Measurements from ENCODE around the gene ACP3. TPM values are rescaled to one million over a fixed set of nuclear protein-coding genes. Genes with fewer than 3 reads are reported as not detected.
"Not testable (repeated sequence)": the region's sequence is repeated elsewhere in the genome, so short reads cannot be mapped to it uniquely, and the experiment has no call there.

ACP3 gene
- total RNA-seq, 1 donor from 2014 or later, result 5.0 TPM

- no peak for DNase-seq (ENCODE audit: low spot score)
These were observed 43.5 kb downstream of the ACP3 start for GRCh38 chr3:132360717-132361116.

DNA sequence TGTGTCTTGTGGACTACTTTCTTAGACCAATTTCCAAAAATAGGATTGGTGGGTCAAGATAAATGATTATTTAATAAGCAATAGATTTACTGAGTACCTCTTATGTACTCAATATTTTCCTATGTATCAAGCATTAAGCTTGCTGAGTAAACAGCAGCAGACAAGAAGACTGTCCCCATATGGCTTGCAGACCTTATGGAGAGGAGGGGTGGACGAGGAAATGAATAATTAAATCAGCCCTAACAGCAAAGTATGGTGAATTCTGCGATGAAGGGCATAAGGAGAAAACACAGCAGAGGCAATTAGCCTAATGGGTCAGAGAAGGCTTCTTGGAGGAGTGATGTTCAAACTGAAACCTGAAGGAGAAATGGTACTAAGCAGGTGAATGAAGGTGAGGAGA lies 45.1 kb downstream of the ACP3 start:
- DNase-seq (ENCODE audit: low spot score), result no peak

DNA sequence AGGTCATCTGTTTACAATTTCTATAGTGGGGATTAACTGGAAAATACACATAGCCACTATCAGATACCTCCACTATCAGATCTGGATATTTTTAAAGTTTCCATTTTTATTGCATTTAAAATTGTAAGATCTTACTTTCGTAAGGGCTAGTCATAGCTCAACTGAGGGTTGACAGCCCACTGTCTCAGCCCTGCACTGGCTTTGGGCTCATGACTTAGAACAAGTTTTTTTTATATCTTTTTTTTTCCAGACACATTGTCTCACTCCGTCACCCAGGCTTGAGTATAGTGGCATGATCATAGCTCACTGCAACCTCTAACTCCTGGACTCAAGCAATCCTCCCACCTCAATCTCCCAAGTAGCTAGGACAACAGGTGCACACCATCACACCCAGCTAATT lies 51.3 kb downstream of the ACP3 start:
- no peak for DNase-seq (ENCODE audit: low spot score)

DNA sequence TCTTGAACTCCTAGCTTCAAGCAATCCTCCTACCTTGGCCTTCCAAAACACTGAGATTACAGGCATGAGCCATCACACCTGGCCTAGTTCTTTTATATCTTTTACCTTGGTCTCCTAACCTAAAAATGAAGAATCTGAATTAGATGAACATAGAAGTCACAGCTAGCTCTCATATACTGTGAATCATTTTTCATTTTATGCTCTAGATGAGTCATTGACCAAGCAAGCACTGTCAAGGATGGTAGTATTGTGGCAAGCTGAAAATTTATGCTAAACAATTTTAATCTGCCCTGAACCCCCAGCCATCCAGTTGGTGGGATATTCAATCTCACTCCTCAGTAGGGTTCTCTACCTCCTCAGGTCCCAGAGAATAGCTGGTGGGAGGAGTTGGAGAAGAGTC lies 51.8 kb downstream of the ACP3 start:
- DNase-seq (ENCODE audit: low spot score), result no peak

- not testable (repeated sequence) for DNase-seq (ENCODE audit: low spot score)
These were observed 59.7 kb downstream of the ACP3 start for GRCh38 chr3:132376945-132377354.

- no peak for DNase-seq (ENCODE audit: low spot score)
These were observed 61.0 kb downstream of the ACP3 start for GRCh38 chr3:132378048-132378762.

GRCh38 chr3:132378846-132379245 lies 61.6 kb downstream of the ACP3 start:
- no peak for DNase-seq (ENCODE audit: low spot score)

DNA sequence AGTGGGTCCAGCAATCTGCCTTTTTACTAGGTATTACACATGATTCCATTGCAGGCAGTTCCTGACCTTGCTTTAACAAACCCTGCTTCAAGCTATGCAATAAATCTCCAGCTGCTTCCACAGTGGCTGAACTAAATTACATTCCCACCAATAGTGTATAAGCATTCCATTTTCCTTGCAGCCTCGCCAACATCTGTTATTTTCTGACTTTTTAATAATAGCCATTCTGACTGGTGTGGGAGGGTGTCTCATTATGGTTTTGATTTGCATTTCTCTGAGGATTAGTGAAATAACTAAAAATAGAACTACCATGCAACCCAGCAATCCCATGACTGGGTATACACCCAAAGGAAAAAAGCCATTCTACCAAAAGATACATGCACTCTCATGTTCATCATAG lies 63.7 kb downstream of the ACP3 start:
- DNase-seq (ENCODE audit: low spot score), result no peak

DNA sequence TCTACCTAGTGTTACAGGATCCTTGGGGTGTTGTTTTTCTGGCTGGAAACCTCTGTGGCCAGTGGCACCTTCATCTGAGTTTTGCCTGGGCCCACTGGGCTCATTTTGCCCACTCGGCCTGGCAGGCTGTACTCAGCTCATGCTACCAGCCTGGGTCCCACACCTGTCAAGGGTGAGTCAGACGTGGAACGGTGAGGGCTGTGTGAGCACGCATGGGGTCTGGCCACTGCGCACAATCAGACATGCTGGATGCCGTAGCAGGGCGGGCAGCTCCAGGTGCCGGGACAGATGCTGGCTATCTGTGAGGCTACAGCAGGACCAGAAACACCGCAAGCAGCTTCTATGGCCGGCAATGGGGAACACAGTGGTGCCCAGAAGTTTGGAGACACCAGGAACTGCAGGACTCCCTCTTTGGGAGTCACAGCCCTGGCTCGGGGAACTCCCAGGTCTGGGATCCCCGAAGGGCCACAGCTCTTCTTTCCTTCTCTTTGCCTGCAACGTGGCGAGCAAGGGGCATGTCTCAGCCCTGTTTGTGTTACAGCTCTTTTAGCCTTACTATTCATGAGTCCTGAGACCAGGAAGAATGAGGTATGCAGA lies 64.2 kb downstream of the ACP3 start:
- DNase-seq (ENCODE audit: low spot score), result no peak

- no peak for DNase-seq (ENCODE audit: low spot score)
These were observed 65.1 kb downstream of the ACP3 start for GRCh38 chr3:132382267-132382666.

DNA sequence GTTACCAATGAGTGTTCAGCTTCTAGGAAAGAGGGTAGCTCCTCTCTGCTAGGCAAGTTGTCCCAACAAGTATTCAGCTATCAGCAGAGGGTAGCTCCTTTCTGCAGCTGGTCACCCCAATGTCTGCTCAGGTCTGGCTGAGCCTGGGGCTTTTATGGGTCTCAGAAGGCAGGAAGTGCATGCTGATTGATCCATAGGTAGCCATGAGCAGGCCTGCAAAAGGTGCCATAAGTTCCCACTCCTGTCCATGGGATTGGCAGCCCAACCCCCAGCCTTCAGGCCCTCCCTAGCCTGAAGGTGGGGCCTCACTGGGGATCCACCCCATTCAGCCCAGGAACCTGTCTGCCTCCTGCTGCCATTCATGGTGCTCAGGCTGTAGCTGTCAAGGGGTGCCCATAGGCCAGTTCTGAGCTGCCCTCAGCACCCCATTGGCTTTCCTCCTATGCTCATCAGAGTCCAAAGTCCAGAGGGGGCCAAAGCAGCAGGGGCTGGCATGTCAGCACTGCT lies 65.5 kb downstream of the ACP3 start:
- no peak for DNase-seq (ENCODE audit: low spot score)

- DNase-seq (ENCODE audit: low spot score), result no peak
These were observed 69.1 kb downstream of the ACP3 start for GRCh38 chr3:132386259-132386658.

DNA sequence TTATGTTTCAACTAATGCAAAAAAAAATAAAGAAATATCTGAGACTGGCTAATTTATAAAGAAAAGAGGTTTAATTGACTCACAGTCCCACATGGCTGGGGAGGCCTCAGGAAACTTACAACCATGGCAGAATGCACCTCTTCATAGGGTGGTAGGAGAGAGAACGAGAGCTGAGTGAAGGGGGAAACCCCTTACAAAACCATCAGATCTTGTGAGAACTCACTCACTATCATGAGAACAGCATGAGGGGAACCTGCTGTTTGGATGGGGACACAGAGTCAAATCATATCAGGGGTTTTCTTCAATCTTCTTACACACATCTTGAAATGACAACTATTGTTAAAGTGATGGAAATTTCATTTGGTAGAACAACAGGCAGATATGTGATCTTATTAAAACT lies 75.5 kb downstream of the ACP3 start:
- DNase-seq (ENCODE audit: low spot score), result not testable (repeated sequence)

DNA sequence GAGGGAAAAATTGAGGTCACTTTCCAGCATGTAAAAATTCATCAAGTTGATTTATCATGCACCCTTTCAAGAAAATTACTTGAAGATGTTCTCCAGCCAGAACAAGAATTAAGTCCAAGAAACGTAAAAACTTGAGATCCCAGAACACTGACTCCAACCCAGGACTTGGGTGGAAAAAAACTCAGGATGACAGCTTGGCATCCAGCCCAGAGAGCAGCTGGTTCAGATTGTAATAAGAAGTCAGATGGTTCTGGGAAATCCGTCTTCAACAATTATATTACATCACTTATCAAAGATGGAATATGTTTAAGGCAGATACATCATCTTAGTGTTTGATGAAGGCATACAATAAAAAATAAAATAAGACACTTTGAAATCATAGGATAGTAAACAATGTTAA lies 77.1 kb downstream of the ACP3 start:
- no peak for DNase-seq (ENCODE audit: low spot score)

DNA sequence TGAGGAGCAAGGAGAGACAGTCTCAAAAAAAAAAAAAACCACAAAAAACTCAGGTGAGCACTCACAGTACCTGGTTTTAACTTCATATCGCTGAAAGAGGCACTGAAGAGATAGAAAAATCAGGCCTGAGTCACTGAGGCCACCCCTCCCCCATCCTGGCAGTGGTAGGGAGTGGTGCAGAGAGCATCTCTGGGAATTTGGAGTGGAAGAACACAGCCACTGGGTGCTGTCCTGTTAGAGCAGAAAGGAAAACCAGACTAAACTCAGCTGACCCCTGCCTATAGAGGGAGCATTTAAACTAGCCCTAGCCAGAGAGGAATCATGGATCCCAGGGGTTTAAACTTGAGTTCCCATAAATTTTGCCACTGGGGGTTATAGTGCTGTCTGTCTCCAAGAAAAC lies 77.9 kb downstream of the ACP3 start:
- DNase-seq (ENCODE audit: low spot score), result no peak

DNA sequence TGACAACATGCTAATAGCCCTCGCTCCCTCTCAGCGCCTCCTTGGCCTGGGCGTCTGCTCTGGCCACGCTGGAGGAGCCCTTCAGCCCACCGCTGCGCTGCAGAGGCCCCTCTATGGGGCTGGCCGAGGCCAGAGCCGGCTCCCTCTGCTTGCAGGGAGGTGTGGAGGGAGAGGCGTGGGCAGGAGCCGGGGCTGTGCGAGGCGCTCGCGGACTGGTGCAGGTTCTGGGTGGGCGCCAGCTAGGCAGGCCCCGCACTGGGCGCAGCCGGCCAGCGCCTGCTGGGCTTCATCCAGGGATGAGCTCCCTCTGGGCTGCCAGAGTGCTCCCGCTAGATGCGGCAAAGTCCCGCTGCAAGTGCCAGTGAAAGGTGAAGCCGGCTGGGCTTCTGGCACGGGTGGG lies 79.0 kb downstream of the ACP3 start:
- no peak for DNase-seq (ENCODE audit: low spot score)

- DNase-seq (ENCODE audit: low spot score), result not testable (repeated sequence)
These were observed 79.6 kb downstream of the ACP3 start for GRCh38 chr3:132396776-132397175.

GRCh38 chr3:132399054-132399929 lies 82.1 kb downstream of the ACP3 start:
- no peak for DNase-seq (ENCODE audit: low spot score)

DNA sequence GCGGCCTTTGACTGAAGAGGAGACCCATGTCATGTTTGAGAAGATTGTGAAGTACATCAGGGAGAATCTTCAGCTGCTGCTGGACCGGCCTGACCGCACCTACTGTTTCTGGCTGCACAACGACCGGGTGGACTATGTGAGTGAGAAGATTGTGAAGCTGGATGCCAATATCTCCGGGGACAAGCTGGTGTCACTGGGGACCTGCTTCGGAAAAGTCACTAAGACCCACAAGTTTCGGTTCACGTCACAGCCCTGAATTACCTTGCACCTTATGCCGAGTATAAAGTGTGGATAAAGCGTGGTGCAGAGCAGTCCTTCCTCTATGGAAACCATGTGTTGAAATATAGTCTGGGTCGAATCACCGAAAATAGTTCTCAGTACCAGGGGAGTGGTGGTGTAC lies 84.0 kb downstream of the ACP3 start:
- DNase-seq (ENCODE audit: low spot score), result no peak

DNA sequence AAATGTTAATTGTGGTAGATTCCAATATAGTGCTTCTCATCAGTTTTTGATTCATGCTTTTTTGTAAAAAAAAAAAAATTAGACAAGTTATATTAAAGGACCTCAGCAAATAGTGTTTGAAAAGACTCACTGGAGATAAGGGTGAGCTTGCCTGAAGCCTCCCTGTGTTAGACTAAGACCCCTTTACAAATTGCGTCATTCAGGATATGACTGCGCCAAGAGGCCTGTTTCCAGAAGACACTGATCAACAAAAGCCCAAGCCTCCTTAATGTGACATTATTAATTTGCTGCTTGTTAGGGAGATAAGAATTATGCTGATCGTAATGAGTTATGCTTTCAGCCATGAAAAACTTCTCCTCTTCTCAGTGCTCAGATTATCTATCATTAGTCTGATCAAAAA lies 87.1 kb downstream of the ACP3 start:
- no peak for DNase-seq (ENCODE audit: low spot score)

DNA sequence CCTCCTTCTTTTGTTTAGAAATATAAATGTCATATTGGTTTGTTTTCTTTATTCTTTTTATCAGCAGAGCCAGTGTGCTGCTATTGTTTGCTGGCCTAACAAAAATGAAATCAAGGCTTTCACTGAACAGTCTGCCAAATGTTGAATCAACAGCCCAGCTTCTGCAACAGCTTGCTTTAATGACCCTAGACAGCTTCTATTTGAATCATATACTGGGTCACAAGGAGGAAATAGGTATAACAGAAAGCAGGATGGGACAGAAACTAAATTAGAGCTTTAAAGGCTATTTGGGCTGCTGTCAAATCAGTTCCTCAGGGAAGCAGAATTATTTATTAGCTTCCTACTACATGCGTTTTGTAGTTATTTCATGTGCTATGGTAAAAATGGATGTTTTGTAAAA lies 88.0 kb downstream of the ACP3 start:
- no peak for DNase-seq (ENCODE audit: low spot score)

DNA sequence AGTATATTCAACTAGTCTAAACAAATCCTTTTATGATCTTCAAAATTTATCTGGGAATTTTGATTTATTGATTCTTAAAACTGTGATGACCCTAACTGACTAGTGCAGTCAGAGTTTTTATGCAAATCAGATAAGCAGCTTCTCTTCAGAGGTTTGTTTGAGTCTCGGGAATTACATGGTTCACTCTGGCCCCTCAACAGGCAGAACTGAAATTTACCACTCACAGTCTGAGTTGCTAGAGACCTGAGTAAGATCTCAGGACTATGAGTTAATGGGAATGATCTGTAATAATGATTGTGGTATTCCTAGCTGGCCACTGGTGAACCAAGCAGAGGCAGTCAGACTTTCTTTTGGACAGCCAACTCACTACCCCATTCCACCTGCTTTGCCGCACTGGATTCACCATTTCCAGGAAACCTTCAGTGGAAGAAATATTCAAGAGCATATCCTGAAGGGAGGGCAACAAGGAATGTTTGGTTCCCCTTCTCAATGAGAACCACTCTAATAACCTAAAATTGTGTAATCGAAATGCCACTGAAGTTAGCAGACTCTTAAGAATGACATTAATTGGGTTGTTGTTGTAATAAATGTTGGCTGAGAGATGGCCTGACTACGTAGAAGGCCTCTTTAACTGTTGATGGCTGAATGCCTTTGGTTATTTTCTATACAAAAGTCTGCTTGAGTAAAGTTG lies 88.5 kb downstream of the ACP3 start:
- DNase-seq (ENCODE audit: low spot score), result no peak

Data from ureter (tissue), 1 donor.